ENCODE data around the gene LIMD2. TPM values are rescaled to one million over a fixed set of nuclear protein-coding genes. Genes with fewer than 3 reads are reported as not detected.

LIMD2 gene
- total and polyA plus RNA-seq, 4 donors, result 8.8 to 50.8 (median 40.2) TPM

DNA sequence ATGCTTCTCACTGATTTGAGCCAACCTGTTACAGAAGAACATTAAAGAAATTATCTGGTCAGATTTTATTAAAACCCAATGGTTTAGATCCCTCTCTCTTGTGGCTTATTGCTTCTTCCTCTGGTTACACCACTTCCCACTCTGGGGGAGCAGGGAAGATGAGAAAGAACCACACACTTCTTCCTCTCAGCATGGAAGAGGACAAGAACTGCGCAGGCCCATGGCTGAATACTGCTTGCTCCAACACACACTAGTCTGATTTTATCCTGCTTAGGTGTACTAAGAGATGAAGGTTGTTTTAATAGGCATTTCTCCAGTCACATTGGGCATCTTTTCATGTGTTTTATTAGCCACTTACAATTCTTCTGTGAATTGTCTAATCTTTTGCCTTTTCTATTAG is 50.1 kb downstream of the LIMD2 start:
- no peak overlapping the region for H3K27ac ChIP-seq (ENCODE audit: low read depth, low read length)
- no peak overlapping the region for H3K4me3 ChIP-seq (ENCODE audit: low read depth, low read length)
- H3K27me3 ChIP-seq (ENCODE audit: control insufficient read depth, insufficient read depth, low read length), result no peaks in the 10 kb centered on the region
- no CpG with 5 or more reads among the region's 1 CpG for WGBS (ENCODE audit: insufficient coverage)
- H3K36me3 ChIP-seq (ENCODE audit: control insufficient read depth, insufficient read depth, low read length), result peaks cover 35% of the 10 kb centered on the region
- DNase-seq (ENCODE audit: low read depth in 4 of 6, low spot score in 6 of 6), result no peak
- no peaks in the 10 kb centered on the region for H3K4me1 ChIP-seq (ENCODE audit: control insufficient read depth, insufficient read depth, low read length)
- H3K9me3 ChIP-seq (ENCODE audit: control insufficient read depth, insufficient read depth, low read length), result no peaks in the 10 kb centered on the region

DNA sequence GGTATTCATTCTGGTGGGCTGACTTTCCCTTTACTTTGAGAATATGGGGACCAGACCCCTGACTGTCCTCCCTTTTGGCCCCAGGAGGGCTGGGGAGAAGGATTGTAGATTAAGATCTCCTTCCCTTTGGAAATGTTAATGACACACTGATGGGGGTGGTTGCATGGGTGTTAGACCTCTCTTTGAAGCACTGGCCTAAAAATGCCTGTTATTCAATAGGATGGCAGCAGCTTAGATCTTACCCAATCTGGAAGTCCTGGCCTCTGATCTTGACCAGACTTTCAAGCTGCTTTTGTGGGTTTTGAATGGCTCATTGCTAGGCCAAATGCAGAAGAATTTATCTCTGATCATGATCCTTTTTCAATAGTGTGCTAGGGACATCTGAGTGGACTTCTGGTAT is 52.0 kb downstream of the LIMD2 start:
- H3K4me3 ChIP-seq (ENCODE audit: low read depth, low read length), result no peak overlapping the region
- H3K27me3 ChIP-seq (ENCODE audit: control insufficient read depth, insufficient read depth, low read length), result no peaks in the 10 kb centered on the region
- DNase-seq (ENCODE audit: low read depth in 4 of 6, low spot score in 6 of 6), result no peak
- no peaks in the 10 kb centered on the region for H3K4me1 ChIP-seq (ENCODE audit: control insufficient read depth, insufficient read depth, low read length)
- peaks cover 31% of the 10 kb centered on the region for H3K36me3 ChIP-seq (ENCODE audit: control insufficient read depth, insufficient read depth, low read length)
- H3K9me3 ChIP-seq (ENCODE audit: control insufficient read depth, insufficient read depth, low read length), result no peaks in the 10 kb centered on the region
- no peak overlapping the region for H3K27ac ChIP-seq (ENCODE audit: low read depth, low read length)

- no peak overlapping the region for H3K27ac ChIP-seq (ENCODE audit: low read depth, low read length)
- no peaks in the 10 kb centered on the region for H3K27me3 ChIP-seq (ENCODE audit: control insufficient read depth, insufficient read depth, low read length)
- no peaks in the 10 kb centered on the region for H3K4me1 ChIP-seq (ENCODE audit: control insufficient read depth, insufficient read depth, low read length)
- no peaks in the 10 kb centered on the region for H3K9me3 ChIP-seq (ENCODE audit: control insufficient read depth, insufficient read depth, low read length)
- DNase-seq (ENCODE audit: low read depth in 4 of 6, low spot score in 6 of 6), result no peak
- H3K36me3 ChIP-seq (ENCODE audit: control insufficient read depth, insufficient read depth, low read length), result peaks cover 29% of the 10 kb centered on the region
- no peak overlapping the region for H3K4me3 ChIP-seq (ENCODE audit: low read depth, low read length)
- 71% methylated on average over 3 of the region's 4 CpGs for WGBS (ENCODE audit: insufficient coverage)
Measured at GRCh38 chr17:63647065-63647725, 52.7 kb downstream of the LIMD2 start.

- Histone ChIP-seq H3K27me3 (ENCODE audit: control insufficient read depth, insufficient read depth, low read length) (no peaks in the 10 kb centered on the region), H3K27ac (ENCODE audit: low read depth, low read length) (no peak overlapping the region), H3K4me1 (ENCODE audit: control insufficient read depth, insufficient read depth, low read length) (no peaks in the 10 kb centered on the region), H3K4me3 (ENCODE audit: low read depth, low read length) (no peak overlapping the region), H3K36me3 (ENCODE audit: control insufficient read depth, insufficient read depth, low read length) (peaks cover 29% of the 10 kb centered on the region), H3K9me3 (ENCODE audit: control insufficient read depth, insufficient read depth, low read length) (no peaks in the 10 kb centered on the region)
- no peak for DNase-seq (ENCODE audit: low read depth in 4 of 6, low spot score in 6 of 6)
- no CpG with 5 or more reads among the region's 1 CpG for WGBS (ENCODE audit: insufficient coverage)
Measured at GRCh38 chr17:63646488-63646806, 53.5 kb downstream of the LIMD2 start.

Other genes starting within 250 kb of the LIMD2 start
- gene ACE, start 223.1 kb downstream of the LIMD2 start, total RNA-seq, result 1 to 10 TPM; 6.3 to 8.1 TPM
- gene ACE, start 223.1 kb downstream of the LIMD2 start, polyA plus RNA-seq (ENCODE audit: insufficient read length in 2 of 2), result 10 to 100 TPM; 14.4 to 15.4 TPM
- 1 to 10 TPM in 1 of 2 donors, under 1 TPM in 1; 0.22 to 1.2 TPM for gene KCNH6, start 176.8 kb downstream of the LIMD2 start, total RNA-seq
- gene KCNH6, start 176.8 kb downstream of the LIMD2 start, polyA plus RNA-seq (ENCODE audit: insufficient read length in 2 of 2), result 1 to 10 TPM; 1.7 to 2.3 TPM
- 10 to 100 TPM; 41.9 to 53.2 TPM for gene DCAF7, start 149.6 kb downstream of the LIMD2 start, total RNA-seq
- 100 to 1,000 TPM; 107 to 122 TPM for gene DCAF7, start 149.6 kb downstream of the LIMD2 start, polyA plus RNA-seq (ENCODE audit: insufficient read length in 2 of 2)
- 10 to 100 TPM; 10.3 to 11.4 TPM for gene TACO1, start 99.2 kb downstream of the LIMD2 start, total RNA-seq
- 10 to 100 TPM; 21.0 to 21.1 TPM for gene TACO1, start 99.2 kb downstream of the LIMD2 start, polyA plus RNA-seq (ENCODE audit: insufficient read length in 2 of 2)
- gene MAP3K3, start 77.7 kb downstream of the LIMD2 start, total RNA-seq, result 10 to 100 TPM; 26.9 to 42.6 TPM
- gene MAP3K3, start 77.7 kb downstream of the LIMD2 start, polyA plus RNA-seq (ENCODE audit: insufficient read length in 2 of 2), result 10 to 100 TPM; 21.9 to 33.1 TPM
- gene STRADA, start 41.7 kb upstream of the LIMD2 start, total RNA-seq, result 10 to 100 TPM; 39.9 to 40.2 TPM
- gene STRADA, start 41.7 kb upstream of the LIMD2 start, polyA plus RNA-seq (ENCODE audit: insufficient read length in 2 of 2), result 100 to 1,000 TPM in 1 of 2 donors, 10 to 100 TPM in 1; 73.2 to 108 TPM
- 10 to 100 TPM; 74.9 to 75.6 TPM for gene CCDC47, start 73.5 kb upstream of the LIMD2 start, total RNA-seq
- 10 to 100 TPM; 68.9 to 85.7 TPM for gene CCDC47, start 73.5 kb upstream of the LIMD2 start, polyA plus RNA-seq (ENCODE audit: insufficient read length in 2 of 2)
- gene DDX42, start 74.0 kb upstream of the LIMD2 start, total RNA-seq, result 100 to 1,000 TPM in 1 of 2 donors, 10 to 100 TPM in 1; 90.1 to 101 TPM
- gene DDX42, start 74.0 kb upstream of the LIMD2 start, polyA plus RNA-seq (ENCODE audit: insufficient read length in 2 of 2), result 100 to 1,000 TPM; 113 to 114 TPM
- gene PSMC5, start 127.3 kb upstream of the LIMD2 start, total RNA-seq, result 10 to 100 TPM; 37.4 to 52.9 TPM
- gene PSMC5, start 127.3 kb upstream of the LIMD2 start, polyA plus RNA-seq (ENCODE audit: insufficient read length in 2 of 2), result 100 to 1,000 TPM; 182 to 193 TPM
- 10 to 100 TPM; 26.1 to 42.2 TPM for gene FTSJ3, start 127.5 kb upstream of the LIMD2 start, total RNA-seq
- 10 to 100 TPM; 37.5 to 49.8 TPM for gene FTSJ3, start 127.5 kb upstream of the LIMD2 start, polyA plus RNA-seq (ENCODE audit: insufficient read length in 2 of 2)
- 10 to 100 TPM; 28.1 to 52.3 TPM for gene SMARCD2, start 142.6 kb upstream of the LIMD2 start, total RNA-seq
- 10 to 100 TPM; 24.4 to 36.6 TPM for gene SMARCD2, start 142.6 kb upstream of the LIMD2 start, polyA plus RNA-seq (ENCODE audit: insufficient read length in 2 of 2)
- 1 to 10 TPM in 1 of 2 donors, not detected in 1; 7.2 TPM for gene CSH2, start 173.6 kb upstream of the LIMD2 start, total RNA-seq
- 1 to 10 TPM in 1 of 2 donors, under 1 TPM in 1; 0.47 to 5.5 TPM for gene CSH2, start 173.6 kb upstream of the LIMD2 start, polyA plus RNA-seq (ENCODE audit: insufficient read length in 2 of 2)
- gene GH2, start 181.8 kb upstream of the LIMD2 start, total RNA-seq, result under 1 TPM in 1 of 2 donors, not detected in 1; 0.44 TPM
- gene GH2, start 181.8 kb upstream of the LIMD2 start, polyA plus RNA-seq (ENCODE audit: insufficient read length in 2 of 2), result not detected
- 10 to 100 TPM in 1 of 2 donors, not detected in 1; 18.1 TPM for gene CSH1, start 196.4 kb upstream of the LIMD2 start, total RNA-seq
- 1 to 10 TPM; 1.3 to 5.2 TPM for gene CSH1, start 196.4 kb upstream of the LIMD2 start, polyA plus RNA-seq (ENCODE audit: insufficient read length in 2 of 2)
- gene CSHL1, start 211.1 kb upstream of the LIMD2 start, total RNA-seq, result 1 to 10 TPM in 1 of 2 donors, not detected in 1; 1.0 TPM
- not detected for gene CSHL1, start 211.1 kb upstream of the LIMD2 start, polyA plus RNA-seq (ENCODE audit: insufficient read length in 2 of 2)
- 1 to 10 TPM in 1 of 2 donors, not detected in 1; 5.5 TPM for gene GH1, start 218.7 kb upstream of the LIMD2 start, total RNA-seq
- gene GH1, start 218.7 kb upstream of the LIMD2 start, polyA plus RNA-seq (ENCODE audit: insufficient read length in 2 of 2), result not detected
- 1 to 10 TPM; 1.1 to 1.2 TPM for gene CD79B, start 232.2 kb upstream of the LIMD2 start, total RNA-seq
- under 1 TPM; 0.36 TPM for gene CD79B, start 232.2 kb upstream of the LIMD2 start, polyA plus RNA-seq (ENCODE audit: insufficient read length in 2 of 2)

Data from spinal cord (tissue), 10 donors.